Tibial nerve (tissue), 4 donors: ENCODE results near the gene PTPRT.
"Not testable (repeated sequence)": the region's sequence is repeated elsewhere in the genome, so short reads cannot be mapped to it uniquely, and the experiment has no call there.

Experiments used
- EP300 ChIP-seq, 2 donors: sonication (generic); formaldehyde crosslinking; IDR thresholded peaks; one replicate each; pipeline ENCODE4 v1.6.1; 2017; ENCODE audit warnings: antibody characterized with exemption in 2 of 2, mild to moderate bottlenecking in 1 of 2
- POLR2A ChIP-seq, 2 donors: fragments of 450-650 bp; IDR thresholded peaks; one replicate each; pipeline ENCODE4 v1.6.1; 2017; ENCODE audit warnings: antibody characterized with exemption in 2 of 2, mild to moderate bottlenecking in 2 of 2, moderate library complexity in 2 of 2
- TF ChIP-seq, protein P1 (sequence below), 5 experiments: fragments of 200-600 bp in 3 of 5; fragments of 450-650 bp in 2 of 5; sonication (generic) in 3 of 5; IDR thresholded peaks; one replicate each; pipeline ENCODE4 v1.5.1; 2016 to 2019; ENCODE audit warnings: antibody characterized with exemption in 5 of 5, mild to moderate bottlenecking in 3 of 5, moderate library complexity in 2 of 5

GRCh38 chr20:42900764-42901163 lies 288.9 kb downstream of the PTPRT start:
- TF ChIP-seq, protein P1, sequence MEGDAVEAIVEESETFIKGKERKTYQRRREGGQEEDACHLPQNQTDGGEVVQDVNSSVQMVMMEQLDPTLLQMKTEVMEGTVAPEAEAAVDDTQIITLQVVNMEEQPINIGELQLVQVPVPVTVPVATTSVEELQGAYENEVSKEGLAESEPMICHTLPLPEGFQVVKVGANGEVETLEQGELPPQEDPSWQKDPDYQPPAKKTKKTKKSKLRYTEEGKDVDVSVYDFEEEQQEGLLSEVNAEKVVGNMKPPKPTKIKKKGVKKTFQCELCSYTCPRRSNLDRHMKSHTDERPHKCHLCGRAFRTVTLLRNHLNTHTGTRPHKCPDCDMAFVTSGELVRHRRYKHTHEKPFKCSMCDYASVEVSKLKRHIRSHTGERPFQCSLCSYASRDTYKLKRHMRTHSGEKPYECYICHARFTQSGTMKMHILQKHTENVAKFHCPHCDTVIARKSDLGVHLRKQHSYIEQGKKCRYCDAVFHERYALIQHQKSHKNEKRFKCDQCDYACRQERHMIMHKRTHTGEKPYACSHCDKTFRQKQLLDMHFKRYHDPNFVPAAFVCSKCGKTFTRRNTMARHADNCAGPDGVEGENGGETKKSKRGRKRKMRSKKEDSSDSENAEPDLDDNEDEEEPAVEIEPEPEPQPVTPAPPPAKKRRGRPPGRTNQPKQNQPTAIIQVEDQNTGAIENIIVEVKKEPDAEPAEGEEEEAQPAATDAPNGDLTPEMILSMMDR (IDR thresholded peaks at IDR 0.05) = not testable (repeated sequence)
- not testable (repeated sequence) for TF ChIP-seq POLR2A, EP300 (IDR thresholded peaks at IDR 0.05)
